Right lobe of liver (tissue), 6 donors: ENCODE measurements around the gene C17orf58. TPM values are rescaled to one million over a fixed set of nuclear protein-coding genes. Genes with fewer than 3 reads are reported as not detected.
"Not testable (repeated sequence)": the region's sequence is repeated elsewhere in the genome, so short reads cannot be mapped to it uniquely, and the experiment has no call there.

Experiments used
- ATAC-seq, 4 donors: fragments of 200-7000 bp; cut with Tn5 transposase; one replicate each; pipeline ENCODE4 v1.9.1; 2020; ENCODE audit warnings: mild to moderate bottlenecking in 4 of 4, moderate library complexity in 4 of 4
- DNase-seq, 3 donors: peaks; one replicate each; pipeline ENCODE4 v3.0.0-alpha.2; 2020
- H3K27ac ChIP-seq, 3 donors: fragments of 200-600 bp; one replicate each; pipeline ENCODE4 v1.8.0; 2022
- H3K27me3 ChIP-seq, 2 donors: fragments of 200-600 bp; one replicate each; pipeline ENCODE4 v1.8.0; 2022
- H3K36me3 ChIP-seq, 4 donors: fragments of 200-600 bp; sonication (generic) in 1 of 4; one replicate each; pipeline versions ENCODE4 v1.5.1 to v1.8.0; 2017 to 2022; ENCODE audit warnings: control low read depth in 1 of 4
- H3K4me1 ChIP-seq, 4 donors: fragments of 200-600 bp; sonication (generic) in 1 of 4; one replicate each; pipeline versions ENCODE4 v1.5.1 to v1.8.0; 2017 to 2022; ENCODE audit warnings: control low read depth in 1 of 4
- H3K4me3 ChIP-seq, 3 donors: fragments of 200-600 bp; one replicate each; pipeline ENCODE4 v1.8.0; 2022
- H3K9me3 ChIP-seq, 4 donors: fragments of 200-600 bp; sonication (generic) in 1 of 4; one replicate each; pipeline versions ENCODE4 v1.5.1 to v1.8.0; 2017 to 2022; ENCODE audit warnings: control low read depth in 1 of 4
- POLR2A ChIP-seq: fragments of 450-650 bp; IDR thresholded peaks from one replicate; pipeline ENCODE4 v1.6.1; 2017; ENCODE audit warnings: antibody characterized with exemption, mild to moderate bottlenecking
- WGBS: methylation state at CpG from one replicate; pipeline ENCODE4 v1.1.6; 2018; ENCODE audit warnings: low coverage, low lambda C conversion rate; ENCODE audit not compliant: insufficient coverage; ENCODE audit errors: missing lambda C conversion rate; 5-methylcytosine and 5-hydroxymethylcytosine counted together
- intact Hi-C, 2 donors: fragments of 100-400 bp; cut with DNase I; formaldehyde crosslinking; loops; one replicate each; pipeline versions ENCODE4 v1.11.2 to v1.14.1; 2022
- total RNA-seq, 6 experiments: library from RNA; depleted of rRNA in 2 of 6; stranded (reverse); fragments of >200 nt in 2 of 6; fragmentation: NEBNext Ultra II Directional in 3 of 6; extraction: Animal tissue kit (Norgen Biotek cat#: 25700) in 3 of 6; gene quantifications; one replicate each; pipeline versions ENCODE4 v1.1.0 to v1.2.4, GENCODE V29; 2016 to 2023
- TF ChIP-seq, protein P1 (sequence below), 4 donors: fragments of 200-600 bp in 3 of 4; fragments of 450-650 bp in 1 of 4; IDR thresholded peaks; one replicate each; pipeline versions ENCODE4 v1.5.1 to v1.8.0; 2016 to 2022; ENCODE audit warnings: antibody characterized with exemption in 4 of 4, mild to moderate bottlenecking in 2 of 4
- donor health status: DM: no; HTN: yes; CAD: no.
- donor health status: DM: no; HTN: no; CAD: no.
- donor health status: DM: no; HTN: no; CAD: no.
- donor health status: DM: no; HTN: yes; CAD: no.
- donor health status: DM: no; HTN: yes; CAD: no.

C17orf58 gene
- total RNA-seq, 6 experiments from 2014 or later: 7.2 to 12.4 (median 8.3) TPM

DNA sequence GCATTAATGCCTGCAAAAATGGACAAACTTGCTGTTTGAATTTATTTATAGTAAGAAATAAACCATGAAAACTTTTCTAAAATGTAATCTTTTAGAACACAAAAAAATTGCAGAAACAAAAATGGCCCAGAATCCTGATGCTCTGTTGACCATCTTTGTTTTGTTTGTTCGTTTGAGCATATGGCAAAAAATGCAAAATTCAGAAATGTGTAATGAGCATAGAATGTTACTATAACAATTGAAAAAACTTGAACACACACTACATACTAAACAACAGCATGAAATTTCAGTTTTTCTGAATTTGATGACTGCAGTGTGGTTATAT lies 38.1 kb upstream of the C17orf58 start:
- H3K9me3 ChIP-seq: no peaks in the 10 kb centered on the region
- no peak overlapping the region for H3K4me3 ChIP-seq
- ATAC-seq: no peak
- TF ChIP-seq POLR2A: no peak
- TF ChIP-seq, protein P1, sequence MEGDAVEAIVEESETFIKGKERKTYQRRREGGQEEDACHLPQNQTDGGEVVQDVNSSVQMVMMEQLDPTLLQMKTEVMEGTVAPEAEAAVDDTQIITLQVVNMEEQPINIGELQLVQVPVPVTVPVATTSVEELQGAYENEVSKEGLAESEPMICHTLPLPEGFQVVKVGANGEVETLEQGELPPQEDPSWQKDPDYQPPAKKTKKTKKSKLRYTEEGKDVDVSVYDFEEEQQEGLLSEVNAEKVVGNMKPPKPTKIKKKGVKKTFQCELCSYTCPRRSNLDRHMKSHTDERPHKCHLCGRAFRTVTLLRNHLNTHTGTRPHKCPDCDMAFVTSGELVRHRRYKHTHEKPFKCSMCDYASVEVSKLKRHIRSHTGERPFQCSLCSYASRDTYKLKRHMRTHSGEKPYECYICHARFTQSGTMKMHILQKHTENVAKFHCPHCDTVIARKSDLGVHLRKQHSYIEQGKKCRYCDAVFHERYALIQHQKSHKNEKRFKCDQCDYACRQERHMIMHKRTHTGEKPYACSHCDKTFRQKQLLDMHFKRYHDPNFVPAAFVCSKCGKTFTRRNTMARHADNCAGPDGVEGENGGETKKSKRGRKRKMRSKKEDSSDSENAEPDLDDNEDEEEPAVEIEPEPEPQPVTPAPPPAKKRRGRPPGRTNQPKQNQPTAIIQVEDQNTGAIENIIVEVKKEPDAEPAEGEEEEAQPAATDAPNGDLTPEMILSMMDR (IDR thresholded peaks at IDR 0.05): no peak
- intact Hi-C loops: no loop called here
- H3K27ac ChIP-seq: no peak overlapping the region
- H3K4me1 ChIP-seq: peaks cover 0 to 18% (median 2%) of the 10 kb centered on the region in 4 donors
- WGBS: 39% methylated on average over 1 of the region's 1 CpG
- no peaks in the 10 kb centered on the region for H3K27me3 ChIP-seq
- peaks cover 0 to 9% (median 0%) of the 10 kb centered on the region in 4 donors for H3K36me3 ChIP-seq
- no peak for DNase-seq

DNA sequence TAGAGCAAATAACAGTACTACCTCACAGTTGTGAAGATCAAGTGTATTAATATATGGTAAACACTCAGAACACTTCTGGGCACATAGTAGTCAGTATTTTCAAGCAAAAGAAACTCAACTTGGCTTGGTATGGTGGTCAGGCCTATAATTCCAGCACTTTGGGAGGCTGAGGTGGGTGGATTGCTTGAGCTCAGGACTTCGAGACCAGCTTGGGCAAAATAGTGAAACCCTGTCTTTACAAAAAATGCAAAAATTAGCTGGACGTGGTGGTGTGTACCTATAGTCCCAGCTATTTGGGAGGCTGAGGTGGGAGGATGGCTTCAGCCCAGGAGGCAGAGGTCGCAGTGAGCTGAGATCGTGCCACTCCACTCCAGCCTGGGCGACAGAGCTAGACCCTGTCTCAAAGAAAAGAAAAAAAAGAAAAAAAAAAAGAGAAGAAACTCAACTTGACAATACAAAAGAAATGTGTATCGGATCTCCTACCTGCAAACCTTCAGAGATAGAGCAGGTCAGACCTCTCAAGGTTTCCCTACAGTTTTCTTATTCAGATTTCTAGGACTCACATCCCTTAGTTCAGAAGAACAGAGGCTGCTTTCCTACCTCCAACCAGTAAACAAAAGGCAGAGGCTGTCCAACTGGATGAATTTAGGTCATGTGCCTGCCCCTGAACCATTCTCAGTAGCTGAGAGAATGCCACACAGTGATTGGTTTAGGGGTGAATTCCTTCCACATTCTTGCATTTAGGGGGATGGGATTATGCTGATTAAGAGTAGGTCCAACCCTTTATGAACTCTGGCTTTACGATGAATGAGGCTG lies 37.6 kb upstream of the C17orf58 start:
- 76% methylated on average over 7 of the region's 7 CpGs for WGBS
- no peak for DNase-seq
- H3K4me3 ChIP-seq: no peak overlapping the region

DNA sequence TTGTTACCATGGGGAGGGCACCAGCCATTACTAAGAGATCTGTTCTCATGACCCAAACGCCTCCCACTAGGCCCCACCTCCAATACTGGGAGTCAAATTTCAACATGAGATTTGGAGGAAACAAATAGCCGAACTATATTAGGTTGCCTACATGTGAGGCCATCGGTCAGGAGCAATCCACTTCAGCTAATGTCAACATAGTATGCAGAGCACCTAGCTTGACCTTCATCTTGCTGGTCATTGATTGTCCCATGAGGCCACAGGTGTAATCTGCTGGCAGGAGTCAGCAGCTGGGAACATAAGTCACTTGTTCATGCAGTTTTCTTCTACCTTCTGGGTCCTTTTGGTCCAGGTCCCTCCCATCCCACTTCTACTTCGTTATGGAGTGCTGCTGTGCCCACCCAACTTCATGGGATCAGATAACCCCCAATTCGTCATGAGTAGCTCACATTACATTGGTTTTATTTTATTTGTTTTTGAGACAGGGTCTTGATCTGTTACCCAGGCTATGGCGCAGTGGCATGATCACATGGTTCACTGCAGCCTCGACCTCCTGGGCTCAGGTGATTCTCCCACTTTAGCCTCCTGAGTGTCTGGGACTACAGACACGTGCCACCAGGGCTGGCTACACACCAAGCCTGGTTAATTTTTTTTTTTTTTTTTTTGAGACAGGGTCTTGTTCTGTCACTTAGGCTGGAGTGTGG lies 33.4 kb upstream of the C17orf58 start:
- 33% methylated on average over 7 of the region's 8 CpGs for WGBS
- TF ChIP-seq POLR2A: no peak
- TF ChIP-seq, protein P1 (IDR thresholded peaks at IDR 0.05): no peak
- peak; percentile 88 to 95 (median 95) for ATAC-seq
- H3K36me3 ChIP-seq: no peaks in the 10 kb centered on the region
- no peaks in the 10 kb centered on the region for H3K27me3 ChIP-seq
- no peak overlapping the region for H3K4me3 ChIP-seq
- peaks cover 0 to 15% (median 2%) of the 10 kb centered on the region in 4 donors for H3K4me1 ChIP-seq
- DNase-seq: peak; percentile 51 to 79 (median 70)
- intact Hi-C loops: no loop called here
- H3K9me3 ChIP-seq: no peaks in the 10 kb centered on the region
- peak overlapping the region; percentile 59 to 82 (median 74) for H3K27ac ChIP-seq

More for the DNA sequence above, 37.6 kb upstream of the C17orf58 start:
- TF ChIP-seq POLR2A: no peak
- TF ChIP-seq, protein P1 (IDR thresholded peaks at IDR 0.05): no peak
- H3K9me3 ChIP-seq: no peaks in the 10 kb centered on the region
- H3K27me3 ChIP-seq: no peaks in the 10 kb centered on the region
- H3K4me1 ChIP-seq: peaks cover 0 to 23% (median 2%) of the 10 kb centered on the region in 4 donors
- no peak for ATAC-seq
- peaks cover 0 to 9% (median 0%) of the 10 kb centered on the region in 4 donors for H3K36me3 ChIP-seq
- H3K27ac ChIP-seq: no peak overlapping the region
- intact Hi-C loops: no loop called here

DNA sequence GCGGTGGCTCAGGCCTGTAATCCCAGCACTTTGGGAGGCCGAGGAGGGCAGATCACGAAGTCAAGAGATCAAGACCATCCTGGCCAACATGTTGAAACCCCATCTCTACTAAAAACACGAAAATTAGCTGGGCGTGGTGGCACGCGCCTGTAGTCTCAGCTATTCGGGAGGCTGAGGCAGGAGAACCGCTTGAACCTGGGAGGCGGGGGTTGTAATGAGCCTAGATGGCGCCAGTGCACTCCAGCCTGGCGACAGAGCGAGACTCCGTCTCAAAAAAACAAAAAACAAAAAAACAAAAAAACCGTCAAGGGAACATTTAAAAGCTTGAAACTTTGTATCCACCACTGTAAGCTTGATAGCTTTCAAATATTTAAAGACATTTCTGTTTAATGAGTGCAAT lies 26.3 kb upstream of the C17orf58 start:
- 100% methylated on average over 11 of the region's 15 CpGs for WGBS
- H3K9me3 ChIP-seq, intact Hi-C loops, H3K4me1 ChIP-seq, H3K27ac ChIP-seq, H3K36me3 ChIP-seq, H3K27me3 ChIP-seq, ATAC-seq, H3K4me3 ChIP-seq, DNase-seq: not testable (repeated sequence)

DNA sequence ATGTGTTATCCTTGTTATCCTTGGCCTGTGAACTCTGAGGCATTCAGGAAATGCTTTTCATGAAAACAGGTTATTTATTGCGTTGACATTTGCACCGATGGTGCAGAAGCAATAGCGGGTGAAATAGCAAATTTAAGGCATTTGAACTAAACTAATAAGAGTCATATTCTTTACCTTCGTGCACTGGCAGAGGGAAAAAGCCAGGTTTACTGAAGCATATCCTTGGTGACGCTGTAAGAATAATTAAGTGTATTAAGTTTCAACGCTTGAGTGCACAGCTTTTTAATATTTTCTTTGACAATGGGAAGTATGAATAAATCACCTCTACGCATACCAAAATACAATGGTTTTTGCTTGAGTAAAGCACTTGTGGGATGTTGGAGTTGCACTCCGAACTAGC lies 25.7 kb upstream of the C17orf58 start:
- H3K4me1 ChIP-seq: peaks cover 0 to 3% (median 0%) of the 10 kb centered on the region in 4 donors
- DNase-seq: no peak
- H3K27me3 ChIP-seq: no peaks in the 10 kb centered on the region
- no peak for TF ChIP-seq POLR2A
- TF ChIP-seq, protein P1 (IDR thresholded peaks at IDR 0.05): no peak
- WGBS: 85% methylated on average over 8 of the region's 8 CpGs
- ATAC-seq: no peak
- no peaks in the 10 kb centered on the region for H3K36me3 ChIP-seq
- no peak overlapping the region for H3K4me3 ChIP-seq
- intact Hi-C loops: no loop called here
- H3K9me3 ChIP-seq: no peaks in the 10 kb centered on the region
- no peak overlapping the region for H3K27ac ChIP-seq

DNA sequence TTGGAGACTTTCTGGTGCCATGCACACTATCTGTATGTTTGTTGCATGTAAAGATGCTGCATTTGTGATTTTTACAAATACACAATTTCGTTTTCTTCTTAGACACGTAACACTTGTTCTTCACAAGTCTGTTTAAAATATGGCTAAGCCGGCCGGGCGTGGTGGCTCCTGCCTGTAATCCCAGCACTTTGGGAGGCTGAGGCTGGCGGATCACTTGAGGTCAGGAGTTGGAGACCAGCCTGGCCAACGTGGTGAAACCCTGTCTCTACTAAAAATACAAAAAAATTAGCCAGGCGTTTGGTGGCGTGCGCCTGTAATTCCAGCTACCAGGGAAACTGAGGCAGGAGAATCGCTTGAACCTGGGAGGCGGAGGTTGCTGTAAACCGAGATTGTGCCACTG lies 24.5 kb upstream of the C17orf58 start:
- DNase-seq, ATAC-seq, intact Hi-C loops, H3K4me1 ChIP-seq, H3K9me3 ChIP-seq, H3K36me3 ChIP-seq, H3K27me3 ChIP-seq: not testable (repeated sequence)
- 59% methylated on average over 13 of the region's 13 CpGs for WGBS
- Histone ChIP-seq H3K4me3 (peak overlapping the region; percentile 53 to 70 (median 69)), H3K27ac (peak overlapping the region; percentile 87 to 92 (median 90))
